DOHH2 (cell line): ENCODE data around the gene AP3S2.

Source experiments
- H3F3A ChIP-seq: fragments of 200-600 bp; sonication (generic), shearing (Covaris generic); 2 replicates; pipeline ENCODE4 v1.6.0; 2016; ENCODE audit warnings: antibody characterized with exemption, mild to moderate bottlenecking; ENCODE audit not compliant: control insufficient read depth, insufficient read depth
- H3K27ac ChIP-seq: fragments of 200-600 bp; sonication (generic); 2 replicates; pipeline ENCODE4 v1.5.1; 2014; ENCODE audit warnings: low read depth, mild to moderate bottlenecking, low read length, moderate library complexity
- H3K27me3 ChIP-seq: fragments of 200-600 bp; sonication (generic); 2 replicates; pipeline ENCODE4 v1.6.1; 2014; ENCODE audit warnings: mild to moderate bottlenecking, low read length, mixed read lengths; ENCODE audit not compliant: control insufficient read depth
- H3K36me3 ChIP-seq: fragments of 200-600 bp; sonication (generic); 2 replicates; pipeline ENCODE4 v1.6.1; 2014; ENCODE audit warnings: mild to moderate bottlenecking, low read length, moderate library complexity, mixed read lengths; ENCODE audit not compliant: control insufficient read depth
- H3K4me1 ChIP-seq: fragments of 200-600 bp; sonication (generic); 2 replicates; pipeline ENCODE4 v1.6.1; 2014; ENCODE audit warnings: mild to moderate bottlenecking, low read length, mixed read lengths; ENCODE audit not compliant: control insufficient read depth
- H3K4me2 ChIP-seq: fragments of 200-600 bp; sonication (generic); 2 replicates; pipeline ENCODE4 v1.6.0; 2014; ENCODE audit warnings: mild to moderate bottlenecking, low read length, moderate library complexity
- H3K4me3 ChIP-seq: fragments of 200-600 bp; sonication (generic); 2 replicates; pipeline ENCODE4 v1.5.1; 2014; ENCODE audit warnings: mild to moderate bottlenecking, low read length, mixed read lengths
- H3K79me2 ChIP-seq: fragments of 200-600 bp; sonication (generic); 2 replicates; pipeline ENCODE4 v1.6.1; 2014; ENCODE audit warnings: mild to moderate bottlenecking, low read length, mixed read lengths; ENCODE audit not compliant: control insufficient read depth
- H3K9me2 ChIP-seq: fragments of 200-600 bp; sonication (generic); replicated peaks from 2 replicates; pipeline ENCODE4 v1.6.1; 2014; ENCODE audit warnings: mild to moderate bottlenecking, low read length, mixed read lengths; ENCODE audit not compliant: control insufficient read depth
- H3K9me3 ChIP-seq: fragments of 200-600 bp; sonication (generic); 2 replicates; pipeline ENCODE4 v1.6.1; 2014; ENCODE audit warnings: antibody characterized with exemption, low read length, mixed read lengths; ENCODE audit not compliant: control insufficient read depth, insufficient read depth
- H4K20me1 ChIP-seq: fragments of 200-600 bp; sonication (generic); 2 replicates; pipeline ENCODE4 v1.6.0; 2014; ENCODE audit warnings: low read depth, mild to moderate bottlenecking, antibody characterized with exemption, low read length, moderate library complexity; ENCODE audit not compliant: control insufficient read depth, insufficient read depth
- CTCF ChIP-seq: fragments of 200-600 bp; sonication (generic); IDR thresholded peaks from one replicate; pipeline ENCODE4 v1.5.1; 2014; ENCODE audit warnings: antibody characterized with exemption, mild to moderate bottlenecking, low read depth, low read length; ENCODE audit not compliant: poor library complexity, severe bottlenecking
- EZH2phosphoT487 ChIP-seq: fragments of 200-600 bp; sonication (generic); IDR thresholded peaks from 2 replicates; pipeline ENCODE4 v1.6.1; 2017; ENCODE audit warnings: borderline replicate concordance, mild to moderate bottlenecking, antibody characterized with exemption, low read length, moderate library complexity, mixed read lengths

The AP3S2 gene

GRCh38 chr15:89845305-89845893 is 48.4 kb downstream of the AP3S2 start:
- Histone ChIP-seq H3K27me3 (no peaks in the 10 kb centered on the region), H3K4me1 (no peaks in the 10 kb centered on the region), H3K9me2 (no peaks in the 10 kb centered on the region), H3K4me3 (no peak overlapping the region), H3K9me3 (no peaks in the 10 kb centered on the region), H3F3A (no peaks in the 10 kb centered on the region), H3K79me2 (no peaks in the 10 kb centered on the region), H4K20me1 (no peaks in the 10 kb centered on the region), H3K4me2 (no peak overlapping the region), H3K27ac (no peak overlapping the region), H3K36me3 (peaks cover 4% of the 10 kb centered on the region)
- no peak for TF ChIP-seq CTCF
- TF ChIP-seq EZH2phosphoT487: no peak

GRCh38 chr15:89841962-89842361 is 51.8 kb downstream of the AP3S2 start:
- Histone ChIP-seq H3K4me3 (no peak overlapping the region), H3K9me2 (no peaks in the 10 kb centered on the region), H3K4me1 (no peaks in the 10 kb centered on the region), H3K79me2 (no peaks in the 10 kb centered on the region), H4K20me1 (no peaks in the 10 kb centered on the region), H3K27ac (no peak overlapping the region), H3K9me3 (no peaks in the 10 kb centered on the region), H3K27me3 (no peaks in the 10 kb centered on the region), H3K4me2 (no peak overlapping the region), H3K36me3 (peaks cover 5% of the 10 kb centered on the region; the same call in 1 of the 2 replicates), H3F3A (no peaks in the 10 kb centered on the region)
- TF ChIP-seq EZH2phosphoT487 (no peak), CTCF (no peak)

GRCh38 chr15:89841306-89841705 is 52.5 kb downstream of the AP3S2 start:
- Histone ChIP-seq H3K36me3 (peaks cover 9% of the 10 kb centered on the region; the same call in 1 of the 2 replicates), H3K4me2 (no peak overlapping the region), H3K4me3 (no peak overlapping the region), H3K4me1 (no peaks in the 10 kb centered on the region), H4K20me1 (no peaks in the 10 kb centered on the region), H3F3A (no peaks in the 10 kb centered on the region), H3K9me2 (no peaks in the 10 kb centered on the region), H3K79me2 (no peaks in the 10 kb centered on the region), H3K27me3 (no peaks in the 10 kb centered on the region), H3K27ac (no peak overlapping the region), H3K9me3 (no peaks in the 10 kb centered on the region)
- no peak for TF ChIP-seq CTCF
